H9 (cell line): Measurements from ENCODE around the gene ATP13A3. TPM values are rescaled to one million over a fixed set of nuclear protein-coding genes. Genes with fewer than 3 reads are reported as not detected.

Experiments
- DNase-seq: peaks from one replicate; pipeline ENCODE4 v3.0.0-alpha.2; 2017
- H2AFZ ChIP-seq: one replicate; pipeline ENCODE4 v1.6.1; 2013; ENCODE audit warnings: mild to moderate bottlenecking, low read length, control low read depth, moderate library complexity
- H2AK5ac ChIP-seq: 2 replicates; pipeline ENCODE4 v1.6.1; 2013; ENCODE audit warnings: low read length, control low read depth, mixed read lengths; ENCODE audit not compliant: insufficient read length
- H2BK120ac ChIP-seq: one replicate; pipeline ENCODE4 v1.6.1; 2013; ENCODE audit warnings: low read depth, mild to moderate bottlenecking, low read length, control low read depth, inconsistent platforms; ENCODE audit not compliant: poor library complexity, severe bottlenecking
- H2BK12ac ChIP-seq: 2 replicates; pipeline ENCODE4 v1.6.1; 2013; ENCODE audit warnings: low read length, control low read depth, mixed read lengths, low read depth; ENCODE audit not compliant: insufficient read length
- H2BK15ac ChIP-seq: 2 replicates; pipeline ENCODE4 v1.6.1; 2013; ENCODE audit warnings: low read depth, low read length, control low read depth
- H2BK20ac ChIP-seq: one replicate; pipeline ENCODE4 v1.6.1; 2013; ENCODE audit warnings: low read depth, mild to moderate bottlenecking, low read length, control low read depth, inconsistent platforms; ENCODE audit not compliant: poor library complexity, severe bottlenecking
- H2BK5ac ChIP-seq: 2 replicates; pipeline ENCODE4 v1.6.1; 2013; ENCODE audit warnings: low read length, control low read depth, mixed read lengths; ENCODE audit not compliant: insufficient read length
- H3K14ac ChIP-seq: 2 replicates; pipeline ENCODE4 v1.6.1; 2013; ENCODE audit warnings: low read length, control low read depth; ENCODE audit not compliant: insufficient read depth
- H3K18ac ChIP-seq: 2 replicates; pipeline ENCODE4 v1.6.1; 2013; ENCODE audit warnings: low read depth, mild to moderate bottlenecking, mixed read lengths, low read length, control low read depth; ENCODE audit not compliant: insufficient read length
- H3K23ac ChIP-seq: 2 replicates; pipeline ENCODE4 v1.6.1; 2013; ENCODE audit warnings: low read length, control low read depth, mixed read lengths, low read depth; ENCODE audit not compliant: insufficient read length
- H3K23me2 ChIP-seq: 2 replicates; pipeline ENCODE4 v1.6.1; 2013; ENCODE audit warnings: low read depth, mild to moderate bottlenecking, mixed read lengths, low read length, control low read depth; ENCODE audit not compliant: insufficient read length, poor library complexity, severe bottlenecking
- H3K27ac ChIP-seq: 2 replicates; pipeline ENCODE4 v1.5.1; 2013; ENCODE audit warnings: low read length, control low read depth, mixed read lengths, low read depth; ENCODE audit not compliant: insufficient read length
- H3K27me3 ChIP-seq: 2 replicates; pipeline ENCODE4 v1.6.1; 2013; ENCODE audit warnings: low read length, control low read depth, inconsistent platforms; ENCODE audit not compliant: insufficient read depth
- H3K4ac ChIP-seq: 2 replicates; pipeline ENCODE4 v1.6.1; 2013; ENCODE audit warnings: low read depth, mild to moderate bottlenecking, control low read depth, inconsistent platforms, low read length, moderate library complexity
- H3K4me1 ChIP-seq: 2 replicates; pipeline ENCODE4 v1.6.1; 2013; ENCODE audit warnings: low read length, control low read depth, inconsistent platforms; ENCODE audit not compliant: insufficient read depth
- H3K4me2 ChIP-seq: 2 replicates; pipeline ENCODE4 v1.6.1; 2013; ENCODE audit warnings: low read length, control low read depth, mixed read lengths; ENCODE audit not compliant: insufficient read length, insufficient read depth
- H3K56ac ChIP-seq: 2 replicates; pipeline ENCODE4 v1.6.1; 2013; ENCODE audit warnings: low read depth, mild to moderate bottlenecking, mixed read lengths, low read length, control low read depth; ENCODE audit not compliant: insufficient read length
- H3K79me1 ChIP-seq: 2 replicates; pipeline ENCODE4 v1.6.1; 2013; ENCODE audit warnings: low read depth, mild to moderate bottlenecking, moderate library complexity, low read length, control low read depth, inconsistent platforms; ENCODE audit not compliant: insufficient read depth, poor library complexity, severe bottlenecking
- H3K79me2 ChIP-seq: 2 replicates; pipeline ENCODE4 v1.6.1; 2013; ENCODE audit warnings: low read length, control low read depth, inconsistent platforms; ENCODE audit not compliant: insufficient read depth
- H3K9ac ChIP-seq: 2 replicates; pipeline ENCODE4 v1.6.1; 2013; ENCODE audit warnings: low read length, control low read depth, mixed read lengths; ENCODE audit not compliant: insufficient read length; ENCODE audit errors: extremely low read depth
- H3K9me3 ChIP-seq: one replicate; pipeline ENCODE4 v1.6.1; 2013; ENCODE audit warnings: low read depth, low read length, inconsistent platforms; ENCODE audit not compliant: control insufficient read depth
- H3T11ph ChIP-seq: one replicate; pipeline ENCODE4 v1.6.1; 2013; ENCODE audit warnings: mild to moderate bottlenecking, low read length, control low read depth, inconsistent platforms
- H4K20me1 ChIP-seq: one replicate; pipeline ENCODE4 v1.6.1; 2013; ENCODE audit not compliant: control insufficient read depth, insufficient read length, insufficient read depth
- H4K5ac ChIP-seq: 2 replicates; pipeline ENCODE4 v1.6.1; 2013; ENCODE audit warnings: low read depth, mild to moderate bottlenecking, mixed read lengths, low read length, control low read depth; ENCODE audit not compliant: insufficient read length
- H4K8ac ChIP-seq: replicated peaks from 2 replicates; pipeline ENCODE4 v1.6.1; 2013; ENCODE audit warnings: low read length, control low read depth, mixed read lengths, low read depth; ENCODE audit not compliant: insufficient read length
- H4K91ac ChIP-seq: 2 replicates; pipeline ENCODE4 v1.6.1; 2013; ENCODE audit warnings: low read depth, mild to moderate bottlenecking, moderate library complexity, mixed read lengths, low read length, control low read depth; ENCODE audit not compliant: insufficient read length
- H3K27ac Mint-ChIP-seq, 3 experiments: 2 replicates in 2 of 3; 3 replicates in 1 of 3; pipeline ENCODE4 v1.8.0; 2020 to 2021; ENCODE audit warnings: mixed read lengths in 3 of 3, mild to moderate bottlenecking in 1 of 3, moderate library complexity in 1 of 3
- H3K27me3 Mint-ChIP-seq: 2 replicates; pipeline ENCODE4 v1.8.0; 2021; ENCODE audit warnings: low read depth, mild to moderate bottlenecking, moderate library complexity, mixed read lengths
- H3K36me3 Mint-ChIP-seq, 3 experiments: 2 replicates in 2 of 3; 3 replicates in 1 of 3; pipeline ENCODE4 v1.8.0; 2020 to 2021; ENCODE audit warnings: low read depth in 3 of 3, mixed read lengths in 3 of 3; ENCODE audit not compliant: insufficient read depth in 1 of 3
- H3K4me1 Mint-ChIP-seq, 2 experiments: 2 replicates each; pipeline ENCODE4 v1.8.0; 2020; ENCODE audit warnings: mixed read lengths in 2 of 2
- H3K4me3 Mint-ChIP-seq, 2 experiments: 2 replicates in 1 of 2; 3 replicates in 1 of 2; pipeline ENCODE4 v1.8.0; 2020 to 2021; ENCODE audit warnings: mild to moderate bottlenecking in 2 of 2, mixed read lengths in 2 of 2, moderate library complexity in 1 of 2
- H3K9me3 Mint-ChIP-seq, 2 experiments: 2 replicates in 1 of 2; 3 replicates in 1 of 2; pipeline ENCODE4 v1.8.0; 2020; ENCODE audit warnings: mild to moderate bottlenecking in 2 of 2, mixed read lengths in 2 of 2, moderate library complexity in 1 of 2
- CTCF ChIP-seq: fragments of 200-600 bp; sonication (generic); conservative IDR thresholded peaks from 3 replicates; pipeline ENCODE4 v1.8.0; 2021; ENCODE audit warnings: antibody characterized with exemption, mild to moderate bottlenecking
- WGBS: extraction: QIAGEN DNeasy Blood & Tissue Kit; methylation state at CpG from one replicate; pipeline ENCODE4 v1.1.7; 2013; ENCODE audit warnings: missing lambda C conversion rate, low lambda C conversion rate, mixed read lengths; ENCODE audit not compliant: insufficient read length; ENCODE audit errors: extremely low coverage; 5-methylcytosine and 5-hydroxymethylcytosine counted together
- total RNA-seq: library from RNA; stranded (reverse); gene quantifications from 2 replicates; pipeline ENCODE4 v1.2.1, GENCODE V29; 2021

The ATP13A3 gene
- total RNA-seq, 1 experiment from 2014 or later, result 78.5 TPM

- no peak overlapping the region for H4K5ac ChIP-seq
- no peak overlapping the region for H3K18ac ChIP-seq
- no peak overlapping the region for H2BK120ac ChIP-seq
- no peaks in the 10 kb centered on the region; a peak in 1 of 7 replicates for H3K36me3 Mint-ChIP-seq
- no peak overlapping the region for H2BK5ac ChIP-seq
- no peak overlapping the region for H3K23ac ChIP-seq
- H3K4me1 ChIP-seq, result no peaks in the 10 kb centered on the region; the same call in 1 of the 2 replicates
- H3K9ac ChIP-seq, result no peak overlapping the region
- no peak overlapping the region for H3T11ph ChIP-seq
- H3K4me2 ChIP-seq, result no peak overlapping the region
- DNase-seq, result peak; percentile 64
- no peak overlapping the region for H2AFZ ChIP-seq
- no peaks in the 10 kb centered on the region for H3K23me2 ChIP-seq
- H3K27me3 Mint-ChIP-seq, result peaks cover 5% of the 10 kb centered on the region
- H3K27ac ChIP-seq, result no peak overlapping the region
- peak overlapping the region in 1 of 2 experiments; percentile 60; a peak in 2 of 5 replicates for H3K4me3 Mint-ChIP-seq
- H2AK5ac ChIP-seq, result no peak overlapping the region
- H2BK20ac ChIP-seq, result no peak overlapping the region
- H2BK15ac ChIP-seq, result no peak overlapping the region
- no peak overlapping the region for H3K56ac ChIP-seq
- H3K4me1 Mint-ChIP-seq, result peaks cover 27 to 50% of the 10 kb centered on the region in 2 experiments
- H3K27me3 ChIP-seq, result no peaks in the 10 kb centered on the region
- H3K9me3 Mint-ChIP-seq, result no peaks in the 10 kb centered on the region; a peak in 1 of 5 replicates
- WGBS, result no CpG with 5 or more reads among the region's 15 CpGs
- no peak overlapping the region for H4K8ac ChIP-seq
- H4K20me1 ChIP-seq, result no peaks in the 10 kb centered on the region
- no peak overlapping the region for H3K4ac ChIP-seq
- no peaks in the 10 kb centered on the region for H3K79me2 ChIP-seq
- TF ChIP-seq CTCF, result no peak
- no peaks in the 10 kb centered on the region for H3K79me1 ChIP-seq
- H3K9me3 ChIP-seq, result no peaks in the 10 kb centered on the region
- peak overlapping the region in 2 of 3 experiments; percentile 41 to 48; a peak in 2 of 7 replicates for H3K27ac Mint-ChIP-seq
- no peak overlapping the region for H4K91ac ChIP-seq
- H3K14ac ChIP-seq, result 0 out of 2 replicates have a peak overlapping the region, but pooled peaks have one; percentile 6
- no peak overlapping the region for H2BK12ac ChIP-seq
Observed at GRCh38 chr3:194375473-194376240, 111.1 kb downstream of the ATP13A3 start.
